HepG2 (cell line): ENCODE measurements around the gene EIF1. TPM values are rescaled to one million over a fixed set of nuclear protein-coding genes. Genes with fewer than 3 reads are reported as not detected.

Experiments used
- ARHGAP35 ChIP-seq: sonication (generic); formaldehyde crosslinking; IDR thresholded peaks from 2 replicates; pipeline ENCODE4 v1.9.0; 2022; ENCODE audit warnings: mild to moderate bottlenecking, inconsistent platforms, moderate library complexity, missing genetic modification reagents, borderline replicate concordance
- ARNT ChIP-seq: fragments of 450-650 bp; IDR thresholded peaks from 2 replicates; pipeline ENCODE4 v1.6.1; 2017
- ATM ChIP-seq: fragments of 450-650 bp; IDR thresholded peaks from 2 replicates; pipeline ENCODE4 v1.7.1; 2017; ENCODE audit warnings: mild to moderate bottlenecking, borderline replicate concordance
- CENPBD1 ChIP-seq: sonication (generic); formaldehyde crosslinking; IDR thresholded peaks from 2 replicates; pipeline ENCODE4 v1.8.0; 2022; ENCODE audit warnings: missing genetic modification reagents, low read depth, mild to moderate bottlenecking, borderline replicate concordance
- FOSL1 ChIP-seq: sonication (generic); formaldehyde crosslinking; IDR thresholded peaks from 2 replicates; pipeline ENCODE4 v1.9.0; 2021; ENCODE audit warnings: missing genetic modification reagents, borderline replicate concordance
- IKZF1 ChIP-seq: fragments of 450-650 bp; IDR thresholded peaks from 2 replicates; pipeline ENCODE4 v1.7.1; 2016
- JUNB ChIP-seq: sonication (generic); formaldehyde crosslinking; IDR thresholded peaks from 2 replicates; pipeline ENCODE4 v1.8.0; 2022; ENCODE audit warnings: missing genetic modification reagents, mild to moderate bottlenecking, borderline replicate concordance
- NBN ChIP-seq: fragments of 450-650 bp; conservative IDR thresholded peaks from 2 replicates; pipeline ENCODE4 v1.6.1; 2017
- PHB2 ChIP-seq: fragments of 450-650 bp; IDR thresholded peaks from 2 replicates; pipeline ENCODE4 v1.6.1; 2018; ENCODE audit not compliant: partially characterized antibody
- SATB2 ChIP-seq: sonication (generic); formaldehyde crosslinking; IDR thresholded peaks from 2 replicates; pipeline ENCODE4 v1.5.0; 2020; ENCODE audit warnings: missing genetic modification reagents
- SMAD3 ChIP-seq: sonication (generic); formaldehyde crosslinking; IDR thresholded peaks from 2 replicates; pipeline ENCODE4 v1.4.0; 2020; ENCODE audit warnings: missing genetic modification reagents
- TRAFD1 ChIP-seq: sonication (generic); formaldehyde crosslinking; IDR thresholded peaks from 2 replicates; pipeline ENCODE4 v1.5.1; 2020; ENCODE audit warnings: missing genetic modification reagents, mild to moderate bottlenecking, borderline replicate concordance
- ZBTB21 ChIP-seq: sonication (generic); formaldehyde crosslinking; IDR thresholded peaks from 2 replicates; pipeline ENCODE4 v1.4.0; 2020; ENCODE audit warnings: missing genetic modification reagents
- ZNF230 ChIP-seq: sonication (generic); formaldehyde crosslinking; IDR thresholded peaks from 2 replicates; pipeline ENCODE4 v1.4.0; 2020; ENCODE audit warnings: mild to moderate bottlenecking, missing genetic modification reagents
- ZNF317 ChIP-seq: sonication (generic); formaldehyde crosslinking; IDR thresholded peaks from 2 replicates; pipeline ENCODE4 v1.5.0; 2020; ENCODE audit warnings: mild to moderate bottlenecking, missing genetic modification reagents
- ZNF558 ChIP-seq: sonication (generic); formaldehyde crosslinking; IDR thresholded peaks from 2 replicates; pipeline ENCODE4 v1.9.0; 2022; ENCODE audit warnings: mild to moderate bottlenecking, missing genetic modification reagents, borderline replicate concordance
- polyA plus RNA-seq, 8 experiments: library from polyadenylated mRNA; depleted of rRNA in 3 of 8; stranded (reverse) in 7 of 8; unstranded in 1 of 8; fragments of >200 nt; fragmentation: Illumina TruSeq in 4 of 8; extraction: Trizol in 4 of 8; gene quantifications; 2 replicates each; pipeline versions ENCODE4 v1.2.1 to v1.2.3, GENCODE V29; 2011 to 2016; ENCODE audit warnings: low read depth in 4 of 8, missing spikeins in 1 of 8, mixed read lengths in 1 of 8; ENCODE audit not compliant: insufficient read depth in 1 of 8
- total RNA-seq, 5 experiments: library from RNA; depleted of rRNA; stranded (reverse); fragments of >200 nt; fragmentation: Illumina TruSeq; extraction: Trizol; gene quantifications; 2 replicates each; pipeline ENCODE4 v1.2.3, GENCODE V29; 2016; ENCODE audit warnings: low read depth in 1 of 5

The EIF1 gene
- total and polyA plus RNA-seq, 2 of the 13 experiments (the other 11 are each of a cell fraction or from before 2014, with no cell fraction given), result 147 to 517 TPM

- peak; percentile 98; the same call in 1 of the 2 replicates for TF ChIP-seq IKZF1
- TF ChIP-seq PHB2, result peak; percentile 21
- 0 out of 2 replicates have a peak, but pooled peaks have one; percentile 30 for TF ChIP-seq ARNT
- no peak for TF ChIP-seq ZNF317
- TF ChIP-seq ZNF558, result no peak
- no peak for TF ChIP-seq SMAD3 (CRISPR knock-in tag)
- no peak for TF ChIP-seq ZNF230 (CRISPR knock-in tag)
- no peak for TF ChIP-seq ARHGAP35 (CRISPR knock-in tag)
- no peak for TF ChIP-seq CENPBD1 (CRISPR knock-in tag)
- no peak for TF ChIP-seq TRAFD1
- TF ChIP-seq JUNB (CRISPR knock-in tag), result 0 out of 2 replicates have a peak, but pooled peaks have one; percentile 40
- TF ChIP-seq NBN, result peak; percentile 94; the same call in 1 of the 2 replicates
- no peak for TF ChIP-seq ZBTB21 (CRISPR knock-in tag)
- TF ChIP-seq ATM, result peak; percentile 72; the same call in 1 of the 2 replicates
- TF ChIP-seq FOSL1 (CRISPR knock-in tag), result no peak
- TF ChIP-seq SATB2 (CRISPR knock-in tag), result no peak
These were observed 36.8 kb upstream of the EIF1 start (continued) for GRCh38 chr17:41651625-41652460.
